GM19099 (cell line): ENCODE measurements around the gene CDC40.

Source experiments
- POLR2A ChIP-seq: IDR thresholded peaks from 3 replicates; pipeline ENCODE4 v1.6.1; 2011; ENCODE audit warnings: low read depth; ENCODE audit not compliant: insufficient read length; ENCODE audit errors: extremely low read depth

CDC40 gene

DNA sequence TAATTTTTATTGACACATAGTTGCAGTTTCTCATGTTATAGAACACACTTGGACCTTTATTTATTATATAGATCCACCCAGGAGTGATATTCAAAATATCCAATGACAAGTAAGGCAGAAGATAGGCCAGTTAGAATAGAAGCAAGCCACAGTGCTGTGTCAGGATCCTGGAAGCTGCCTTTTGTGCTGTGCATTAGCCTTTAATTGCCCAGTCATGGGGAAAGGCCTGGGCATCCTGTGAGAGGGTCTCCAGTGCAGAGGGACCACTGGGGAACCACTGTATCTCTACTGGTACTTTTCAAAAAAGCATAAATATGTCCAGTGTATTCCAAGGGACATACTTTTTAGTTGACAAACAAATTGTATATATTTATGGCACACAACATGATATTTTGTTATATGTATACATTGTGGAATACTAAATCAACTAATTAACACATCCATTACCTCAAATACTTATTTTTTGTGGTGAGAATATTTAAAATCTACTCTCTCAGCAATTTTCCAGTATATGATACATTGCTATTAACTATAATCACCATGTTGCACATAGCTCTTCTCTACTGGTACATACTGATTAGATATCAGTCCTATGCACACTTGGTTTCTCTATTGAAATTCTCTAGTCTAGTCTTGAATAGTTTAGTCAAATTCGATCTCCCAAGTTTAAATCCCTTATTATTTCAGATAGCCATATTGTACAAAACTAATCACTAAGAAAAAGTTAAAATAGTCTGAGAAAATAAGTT lies 59.5 kb downstream of the CDC40 start:
- no peak for TF ChIP-seq POLR2A

DNA sequence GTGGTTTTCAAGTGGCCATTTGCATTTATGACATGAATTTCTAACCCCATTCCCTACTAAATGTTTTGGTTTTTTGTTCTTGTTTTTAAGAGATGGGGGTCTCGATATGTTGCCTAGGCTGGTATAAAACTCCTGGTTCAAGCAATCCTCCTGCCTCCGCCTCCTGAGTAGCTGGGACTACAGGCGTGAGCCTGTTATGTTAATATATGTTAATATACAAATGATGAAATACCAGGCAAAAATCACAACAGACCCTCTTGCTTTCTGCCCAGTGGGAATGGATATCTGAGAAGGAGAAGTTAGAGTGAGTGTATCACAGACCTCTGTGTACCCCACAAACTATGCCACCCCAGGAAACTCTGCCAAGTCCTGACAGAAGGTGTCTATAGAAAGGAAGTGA lies 66.2 kb downstream of the CDC40 start:
- no peak for TF ChIP-seq POLR2A

DNA sequence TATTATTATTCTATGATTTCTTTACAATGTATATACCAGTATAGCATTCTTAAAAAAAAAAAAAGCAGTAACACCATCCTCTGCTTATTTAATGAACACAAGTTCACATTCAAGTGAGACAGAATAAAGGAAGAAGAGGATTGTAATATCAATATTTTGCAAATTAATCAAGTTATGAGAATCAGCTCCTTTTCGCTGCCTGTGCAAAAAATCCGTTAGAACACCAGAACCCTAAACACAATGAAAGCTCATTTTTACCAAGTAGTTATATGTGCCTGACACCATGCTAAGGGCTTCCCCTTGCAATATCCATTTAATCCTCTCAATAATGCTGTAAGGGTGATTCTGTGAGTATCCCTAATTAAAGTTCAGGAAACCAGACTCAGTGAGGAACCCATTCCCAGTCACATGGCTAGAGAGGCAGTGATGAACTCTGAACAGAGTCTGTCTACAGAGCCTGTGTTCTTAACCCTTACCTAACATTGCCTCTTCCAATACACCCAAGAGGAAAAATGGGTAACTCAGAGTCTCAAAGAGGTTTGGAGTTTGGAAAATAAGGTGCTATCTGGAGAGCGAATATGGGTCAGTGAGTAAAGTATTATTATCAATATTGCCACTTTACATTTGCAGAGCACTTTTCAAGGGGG lies 66.8 kb downstream of the CDC40 start:
- TF ChIP-seq POLR2A = no peak

DNA sequence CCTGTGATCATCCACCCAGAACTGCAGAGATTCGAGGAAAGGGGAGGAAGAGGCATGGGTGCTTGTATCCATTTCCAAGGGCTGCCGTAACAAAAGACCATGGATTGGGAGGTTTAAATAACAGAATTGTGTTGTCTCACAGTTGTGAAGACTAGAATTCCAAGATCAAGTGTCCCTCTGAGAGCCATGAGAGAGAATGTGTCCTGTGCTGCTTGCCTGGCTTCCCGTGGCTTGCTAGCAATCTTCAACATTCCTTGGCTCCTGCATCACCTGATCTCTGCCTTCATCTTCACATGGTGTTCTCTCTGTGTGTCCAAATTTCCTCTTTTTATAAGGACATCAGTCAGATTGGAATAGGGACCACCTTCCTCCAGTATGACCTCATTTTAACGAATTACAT lies 69.8 kb downstream of the CDC40 start:
- no peak for TF ChIP-seq POLR2A

DNA sequence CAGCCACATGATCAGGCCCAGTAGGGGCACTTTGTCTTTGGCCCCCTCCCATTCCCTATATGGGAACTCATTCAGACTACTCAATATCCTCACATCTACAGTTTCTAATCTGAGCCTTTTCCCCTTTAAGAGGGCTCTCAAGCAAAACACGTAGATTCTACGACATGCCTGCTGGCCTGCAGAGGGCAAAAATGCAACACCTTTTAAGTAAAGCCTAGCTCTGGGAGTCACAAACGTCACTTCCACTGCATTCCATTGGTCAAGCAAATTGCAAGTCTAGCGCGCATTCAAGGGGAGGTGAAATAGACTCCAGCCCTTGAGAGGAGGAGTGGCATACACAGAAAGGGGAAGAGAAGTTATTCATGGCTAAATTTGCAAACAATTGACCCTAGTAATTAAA lies 70.6 kb downstream of the CDC40 start:
- TF ChIP-seq POLR2A = no peak

DNA sequence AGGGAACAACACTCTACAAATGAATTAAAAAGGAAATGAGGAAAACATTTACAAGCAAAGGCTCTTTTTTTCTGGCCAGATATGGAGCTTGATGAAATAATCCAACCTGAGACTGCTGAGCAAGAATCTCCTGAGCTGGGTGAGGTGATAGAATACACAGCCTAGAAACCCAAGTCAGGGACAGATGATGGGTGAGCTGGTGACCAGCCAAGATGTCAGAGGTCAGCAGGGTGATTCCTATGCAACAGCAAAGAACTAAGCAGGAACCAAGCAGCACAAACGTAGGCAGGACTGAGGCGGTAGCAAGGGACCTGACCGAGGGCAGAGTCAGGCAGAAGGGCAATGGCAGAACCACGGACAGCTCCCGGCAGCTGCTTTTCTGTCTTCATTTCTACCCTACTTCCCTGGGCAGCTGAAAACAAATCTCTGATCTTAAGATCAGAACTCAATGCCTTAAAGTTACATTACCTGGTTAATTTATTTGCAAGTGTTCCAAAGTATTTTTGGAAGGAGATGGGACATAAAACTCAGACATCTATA lies 75.1 kb downstream of the CDC40 start:
- TF ChIP-seq POLR2A = no peak

DNA sequence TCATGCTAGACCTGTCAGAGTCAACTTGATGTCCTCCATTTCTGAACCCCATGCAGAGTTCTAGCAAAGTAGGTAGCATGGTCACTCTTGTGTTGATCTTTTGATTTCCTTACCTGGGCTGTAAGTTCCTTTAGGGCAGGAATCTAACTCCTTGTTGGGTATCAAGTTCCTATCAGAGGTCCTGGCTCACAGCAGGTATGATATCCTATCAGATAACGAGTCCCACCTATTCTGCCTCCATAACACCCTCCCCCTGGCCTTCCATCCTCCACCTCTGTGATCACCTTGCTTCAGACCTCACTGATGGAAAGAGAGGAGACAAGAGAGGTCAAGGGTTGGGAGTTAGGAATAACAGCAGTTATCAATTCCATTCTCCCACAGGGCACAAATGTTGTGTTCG lies 76.1 kb downstream of the CDC40 start:
- no peak for TF ChIP-seq POLR2A

DNA sequence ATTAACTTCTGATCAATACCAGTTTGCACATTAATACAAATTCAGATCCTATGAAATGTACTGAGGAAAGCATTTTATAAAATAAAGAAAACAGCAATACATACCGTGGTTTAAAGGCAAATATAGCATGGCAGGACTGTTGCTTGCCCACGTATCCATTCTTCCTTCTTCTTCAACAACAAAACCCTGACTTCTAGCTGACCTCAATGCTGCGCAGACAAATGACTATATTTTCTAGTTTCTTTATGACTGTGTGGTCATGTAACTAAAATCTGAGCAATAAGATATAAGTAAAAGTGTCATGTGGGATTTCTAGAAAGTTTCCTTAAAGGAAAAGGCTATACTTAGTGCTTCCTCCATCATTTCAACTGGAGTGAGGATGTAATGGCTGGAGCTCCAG lies 85.0 kb downstream of the CDC40 start:
- no peak for TF ChIP-seq POLR2A

GRCh38 chr6:110266996-110267395 lies 86.8 kb downstream of the CDC40 start:
- no peak for TF ChIP-seq POLR2A

- no peak for TF ChIP-seq POLR2A
Observed at GRCh38 chr6:110269623-110270022, 89.4 kb downstream of the CDC40 start.

GRCh38 chr6:110270165-110270564 lies 89.9 kb downstream of the CDC40 start:
- TF ChIP-seq POLR2A = no peak

GRCh38 chr6:110271732-110272022 lies 91.5 kb downstream of the CDC40 start:
- TF ChIP-seq POLR2A = no peak

GRCh38 chr6:110277100-110277665 lies 97.0 kb downstream of the CDC40 start:
- no peak for TF ChIP-seq POLR2A
